ENCODE data around the gene FERD3L. TPM values are rescaled to one million over a fixed set of nuclear protein-coding genes. Genes with fewer than 3 reads are reported as not detected.

Gene FERD3L
- total RNA-seq, 1 experiment from 2014 or later = not detected

DNA sequence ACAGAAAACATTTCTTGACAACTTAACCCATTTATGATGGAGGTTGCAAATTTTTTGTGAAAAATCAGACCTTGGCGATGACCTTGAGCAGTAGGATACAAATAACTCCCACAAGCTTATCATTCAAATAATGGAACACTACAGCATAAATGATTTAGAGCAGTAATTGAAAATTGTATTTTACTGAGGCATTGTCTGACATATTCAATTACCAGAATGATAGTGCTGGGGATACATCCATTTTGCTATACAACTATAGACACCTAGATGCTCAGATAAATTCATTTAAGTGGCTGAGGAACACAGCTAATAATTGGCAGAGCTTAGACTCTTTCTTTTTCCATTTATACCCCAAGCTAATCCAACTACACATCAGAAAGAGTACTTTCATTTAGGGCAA is 46.7 kb downstream of the FERD3L start:
- H3K14ac ChIP-seq (ENCODE audit: insufficient read depth, low read length) = no peak overlapping the region
- H3K23me2 ChIP-seq (ENCODE audit: insufficient read length, low read depth, low read length, poor library complexity, severe bottlenecking) = no peaks in the 10 kb centered on the region
- peaks cover 17% of the 10 kb centered on the region; the same call in 1 of the 2 replicates for H3K4me1 ChIP-seq (ENCODE audit: insufficient read depth, low read length)
- no peak overlapping the region for H3K4me2 ChIP-seq (ENCODE audit: insufficient read depth, insufficient read length, low read length)
- no peak overlapping the region for H2BK20ac ChIP-seq (ENCODE audit: low read depth, low read length, poor library complexity, severe bottlenecking)
- no peak for TF ChIP-seq CTCF (conservative IDR thresholded peaks at IDR 0.05)
- no peak overlapping the region for H4K5ac ChIP-seq (ENCODE audit: insufficient read length, low read depth, low read length)
- no peak overlapping the region for H2AFZ ChIP-seq (ENCODE audit: low read length)
- no peak overlapping the region for H2BK120ac ChIP-seq (ENCODE audit: low read depth, low read length, poor library complexity, severe bottlenecking)
- H2BK12ac ChIP-seq (ENCODE audit: insufficient read length, low read depth, low read length) = no peak overlapping the region
- H3K23ac ChIP-seq (ENCODE audit: insufficient read length, low read depth, low read length) = no peak overlapping the region
- H3K18ac ChIP-seq (ENCODE audit: insufficient read length, low read depth, low read length) = no peak overlapping the region
- peaks cover 17 to 22% of the 10 kb centered on the region in 2 experiments for H3K4me1 Mint-ChIP-seq
- H2BK15ac ChIP-seq (ENCODE audit: low read depth, low read length) = no peak overlapping the region
- no peak for DNase-seq
- H3K27ac Mint-ChIP-seq = no peak overlapping the region; a peak in 1 of 7 replicates
- no peaks in the 10 kb centered on the region for H3K79me1 ChIP-seq (ENCODE audit: insufficient read depth, low read depth, low read length, poor library complexity, severe bottlenecking)
- no CpG with 5 or more reads among the region's 1 CpG for WGBS (ENCODE audit: extremely low coverage, insufficient read length, low lambda C conversion rate)
- no peaks in the 10 kb centered on the region for H3K9me3 Mint-ChIP-seq
- no peak overlapping the region for H2BK5ac ChIP-seq (ENCODE audit: insufficient read length, low read length)
- no peak overlapping the region for H3K4ac ChIP-seq (ENCODE audit: low read depth, low read length)
- H3K9ac ChIP-seq (ENCODE audit: extremely low read depth, insufficient read length, low read length) = no peak overlapping the region
- no peak overlapping the region for H4K8ac ChIP-seq (replicated peaks; ENCODE audit: insufficient read length, low read depth, low read length)
- H3K27me3 Mint-ChIP-seq (ENCODE audit: low read depth) = peaks cover 30% of the 10 kb centered on the region
- no peak overlapping the region for H3T11ph ChIP-seq (ENCODE audit: low read length)
- no peaks in the 10 kb centered on the region for H3K36me3 Mint-ChIP-seq (ENCODE audit: insufficient read depth in 1 of 3, low read depth in 3 of 3)
- peaks cover 2% of the 10 kb centered on the region; the same call in 1 of the 2 replicates for H3K27me3 ChIP-seq (ENCODE audit: insufficient read depth, low read length)
- H2AK5ac ChIP-seq (ENCODE audit: insufficient read length, low read length) = no peak overlapping the region
- H3K79me2 ChIP-seq (ENCODE audit: insufficient read depth, low read length) = no peaks in the 10 kb centered on the region
- no peaks in the 10 kb centered on the region for H3K9me3 ChIP-seq (ENCODE audit: control insufficient read depth, low read depth, low read length)
- H3K56ac ChIP-seq (ENCODE audit: insufficient read length, low read depth, low read length) = no peak overlapping the region
- H3K4me3 Mint-ChIP-seq = no peak overlapping the region
- H3K27ac ChIP-seq (ENCODE audit: insufficient read length, low read depth, low read length) = no peak overlapping the region
- no peak overlapping the region for H4K91ac ChIP-seq (ENCODE audit: insufficient read length, low read depth, low read length)
- H4K20me1 ChIP-seq (ENCODE audit: control insufficient read depth, insufficient read depth, insufficient read length) = no peaks in the 10 kb centered on the region

Measured in H9 (cell line).